Measurements from ENCODE around the gene CNOT4. TPM values are rescaled to one million over a fixed set of nuclear protein-coding genes. Genes with fewer than 3 reads are reported as not detected.

Gene CNOT4
- total RNA-seq, 1 experiment from 2014 or later = 14.6 TPM

DNA sequence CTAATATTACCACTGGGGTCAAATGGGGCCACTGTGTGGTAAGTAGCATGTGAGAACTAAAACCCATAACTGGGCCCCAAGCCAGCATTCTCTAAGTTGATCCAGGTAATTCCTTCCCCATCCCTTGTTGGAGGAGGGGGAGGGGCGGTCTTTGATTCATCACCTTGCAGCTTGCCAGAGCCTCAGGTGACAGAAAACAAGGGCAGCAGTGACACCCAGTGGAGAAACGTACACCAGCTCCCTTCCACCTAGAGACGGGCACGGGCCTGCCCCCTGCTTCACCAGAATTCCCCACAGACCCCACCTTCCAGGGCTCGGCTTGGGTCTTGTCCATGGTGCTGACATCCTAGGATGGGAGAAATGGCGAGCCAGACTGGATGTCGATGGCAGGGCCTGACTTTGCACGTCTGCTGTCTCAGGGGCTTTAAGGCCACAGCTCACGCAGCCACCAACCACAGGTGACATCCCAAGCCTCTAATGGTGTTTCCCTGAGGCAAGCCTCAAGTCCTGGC lies 174.2 kb downstream of the CNOT4 start (continued):
- no peak for TF ChIP-seq KAT7 (CRISPR knock-in tag; IDR thresholded peaks at IDR 0.05; ENCODE audit: borderline replicate concordance)
- TF ChIP-seq TP53 (CRISPR knock-in tag; IDR thresholded peaks at IDR 0.05) = peak; percentile 78; the same call in 1 of the 2 replicates
- peak; percentile 71; the same call in 1 of the 2 replicates for TF ChIP-seq CBFB (CRISPR knock-in tag; IDR thresholded peaks at IDR 0.05; ENCODE audit: low read depth)
- 0 out of 2 replicates have a peak, but pooled peaks have one; percentile 61 for TF ChIP-seq ZNF317 (CRISPR knock-in tag; IDR thresholded peaks at IDR 0.05; ENCODE audit: borderline replicate concordance, low read depth)
- TF ChIP-seq, protein P1, sequence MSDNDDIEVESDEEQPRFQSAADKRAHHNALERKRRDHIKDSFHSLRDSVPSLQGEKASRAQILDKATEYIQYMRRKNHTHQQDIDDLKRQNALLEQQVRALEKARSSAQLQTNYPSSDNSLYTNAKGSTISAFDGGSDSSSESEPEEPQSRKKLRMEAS (CRISPR knock-in tag; IDR thresholded peaks at IDR 0.05) = peak; percentile 77
- no peak for TF ChIP-seq ELF4 (CRISPR knock-in tag; IDR thresholded peaks at IDR 0.05; ENCODE audit: low read depth)
- 0 out of 2 replicates have a peak, but pooled peaks have one; percentile 79 for TF ChIP-seq ATF1 (CRISPR knock-in tag; IDR thresholded peaks at IDR 0.05)
- TF ChIP-seq, protein P2, sequence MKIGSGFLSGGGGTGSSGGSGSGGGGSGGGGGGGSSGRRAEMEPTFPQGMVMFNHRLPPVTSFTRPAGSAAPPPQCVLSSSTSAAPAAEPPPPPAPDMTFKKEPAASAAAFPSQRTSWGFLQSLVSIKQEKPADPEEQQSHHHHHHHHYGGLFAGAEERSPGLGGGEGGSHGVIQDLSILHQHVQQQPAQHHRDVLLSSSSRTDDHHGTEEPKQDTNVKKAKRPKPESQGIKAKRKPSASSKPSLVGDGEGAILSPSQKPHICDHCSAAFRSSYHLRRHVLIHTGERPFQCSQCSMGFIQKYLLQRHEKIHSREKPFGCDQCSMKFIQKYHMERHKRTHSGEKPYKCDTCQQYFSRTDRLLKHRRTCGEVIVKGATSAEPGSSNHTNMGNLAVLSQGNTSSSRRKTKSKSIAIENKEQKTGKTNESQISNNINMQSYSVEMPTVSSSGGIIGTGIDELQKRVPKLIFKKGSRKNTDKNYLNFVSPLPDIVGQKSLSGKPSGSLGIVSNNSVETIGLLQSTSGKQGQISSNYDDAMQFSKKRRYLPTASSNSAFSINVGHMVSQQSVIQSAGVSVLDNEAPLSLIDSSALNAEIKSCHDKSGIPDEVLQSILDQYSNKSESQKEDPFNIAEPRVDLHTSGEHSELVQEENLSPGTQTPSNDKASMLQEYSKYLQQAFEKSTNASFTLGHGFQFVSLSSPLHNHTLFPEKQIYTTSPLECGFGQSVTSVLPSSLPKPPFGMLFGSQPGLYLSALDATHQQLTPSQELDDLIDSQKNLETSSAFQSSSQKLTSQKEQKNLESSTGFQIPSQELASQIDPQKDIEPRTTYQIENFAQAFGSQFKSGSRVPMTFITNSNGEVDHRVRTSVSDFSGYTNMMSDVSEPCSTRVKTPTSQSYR (CRISPR knock-in tag; IDR thresholded peaks at IDR 0.05) = peak; percentile 95
- TF ChIP-seq RORB (CRISPR knock-in tag; IDR thresholded peaks at IDR 0.05) = no peak
- TF ChIP-seq, protein P3, sequence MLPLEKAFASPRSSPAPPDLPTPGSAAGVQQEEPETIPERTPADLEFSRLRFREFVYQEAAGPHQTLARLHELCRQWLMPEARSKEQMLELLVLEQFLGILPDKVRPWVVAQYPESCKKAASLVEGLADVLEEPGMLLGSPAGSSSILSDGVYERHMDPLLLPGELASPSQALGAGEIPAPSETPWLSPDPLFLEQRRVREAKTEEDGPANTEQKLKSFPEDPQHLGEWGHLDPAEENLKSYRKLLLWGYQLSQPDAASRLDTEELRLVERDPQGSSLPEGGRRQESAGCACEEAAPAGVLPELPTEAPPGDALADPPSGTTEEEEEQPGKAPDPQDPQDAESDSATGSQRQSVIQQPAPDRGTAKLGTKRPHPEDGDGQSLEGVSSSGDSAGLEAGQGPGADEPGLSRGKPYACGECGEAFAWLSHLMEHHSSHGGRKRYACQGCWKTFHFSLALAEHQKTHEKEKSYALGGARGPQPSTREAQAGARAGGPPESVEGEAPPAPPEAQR (CRISPR knock-in tag; IDR thresholded peaks at IDR 0.05) = no peak
- TF ChIP-seq, protein P4, sequence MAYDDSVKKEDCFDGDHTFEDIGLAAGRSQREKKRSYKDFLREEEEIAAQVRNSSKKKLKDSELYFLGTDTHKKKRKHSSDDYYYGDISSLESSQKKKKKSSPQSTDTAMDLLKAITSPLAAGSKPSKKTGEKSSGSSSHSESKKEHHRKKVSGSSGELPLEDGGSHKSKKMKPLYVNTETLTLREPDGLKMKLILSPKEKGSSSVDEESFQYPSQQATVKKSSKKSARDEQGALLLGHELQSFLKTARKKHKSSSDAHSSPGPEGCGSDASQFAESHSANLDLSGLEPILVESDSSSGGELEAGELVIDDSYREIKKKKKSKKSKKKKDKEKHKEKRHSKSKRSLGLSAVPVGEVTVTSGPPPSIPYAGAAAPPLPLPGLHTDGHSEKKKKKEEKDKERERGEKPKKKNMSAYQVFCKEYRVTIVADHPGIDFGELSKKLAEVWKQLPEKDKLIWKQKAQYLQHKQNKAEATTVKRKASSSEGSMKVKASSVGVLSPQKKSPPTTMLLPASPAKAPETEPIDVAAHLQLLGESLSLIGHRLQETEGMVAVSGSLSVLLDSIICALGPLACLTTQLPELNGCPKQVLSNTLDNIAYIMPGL (CRISPR knock-in tag; IDR thresholded peaks at IDR 0.05) = peak; percentile 72; the same call in 1 of the 2 replicates
- TF ChIP-seq SMAD3 (CRISPR knock-in tag; IDR thresholded peaks at IDR 0.05; ENCODE audit: borderline replicate concordance) = peak; percentile 97
- TF ChIP-seq, protein P5, sequence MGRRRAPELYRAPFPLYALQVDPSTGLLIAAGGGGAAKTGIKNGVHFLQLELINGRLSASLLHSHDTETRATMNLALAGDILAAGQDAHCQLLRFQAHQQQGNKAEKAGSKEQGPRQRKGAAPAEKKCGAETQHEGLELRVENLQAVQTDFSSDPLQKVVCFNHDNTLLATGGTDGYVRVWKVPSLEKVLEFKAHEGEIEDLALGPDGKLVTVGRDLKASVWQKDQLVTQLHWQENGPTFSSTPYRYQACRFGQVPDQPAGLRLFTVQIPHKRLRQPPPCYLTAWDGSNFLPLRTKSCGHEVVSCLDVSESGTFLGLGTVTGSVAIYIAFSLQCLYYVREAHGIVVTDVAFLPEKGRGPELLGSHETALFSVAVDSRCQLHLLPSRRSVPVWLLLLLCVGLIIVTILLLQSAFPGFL (CRISPR knock-in tag; IDR thresholded peaks at IDR 0.05; ENCODE audit: borderline replicate concordance) = no peak
- TF ChIP-seq, protein P6, sequence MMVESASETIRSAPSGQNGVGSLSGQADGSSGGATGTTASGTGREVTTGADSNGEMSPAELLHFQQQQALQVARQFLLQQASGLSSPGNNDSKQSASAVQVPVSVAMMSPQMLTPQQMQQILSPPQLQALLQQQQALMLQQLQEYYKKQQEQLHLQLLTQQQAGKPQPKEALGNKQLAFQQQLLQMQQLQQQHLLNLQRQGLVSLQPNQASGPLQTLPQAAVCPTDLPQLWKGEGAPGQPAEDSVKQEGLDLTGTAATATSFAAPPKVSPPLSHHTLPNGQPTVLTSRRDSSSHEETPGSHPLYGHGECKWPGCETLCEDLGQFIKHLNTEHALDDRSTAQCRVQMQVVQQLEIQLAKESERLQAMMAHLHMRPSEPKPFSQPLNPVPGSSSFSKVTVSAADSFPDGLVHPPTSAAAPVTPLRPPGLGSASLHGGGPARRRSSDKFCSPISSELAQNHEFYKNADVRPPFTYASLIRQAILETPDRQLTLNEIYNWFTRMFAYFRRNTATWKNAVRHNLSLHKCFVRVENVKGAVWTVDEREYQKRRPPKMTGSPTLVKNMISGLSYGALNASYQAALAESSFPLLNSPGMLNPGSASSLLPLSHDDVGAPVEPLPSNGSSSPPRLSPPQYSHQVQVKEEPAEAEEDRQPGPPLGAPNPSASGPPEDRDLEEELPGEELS (CRISPR knock-in tag; IDR thresholded peaks at IDR 0.05) = peak; percentile 93; the same call in 1 of the 2 replicates
- peak; percentile 75; the same call in 1 of the 2 replicates for TF ChIP-seq ZBTB21 (CRISPR knock-in tag; IDR thresholded peaks at IDR 0.05; ENCODE audit: borderline replicate concordance)
- TF ChIP-seq CREM (CRISPR knock-in tag; IDR thresholded peaks at IDR 0.05) = peak; percentile 88
- peak; percentile 83; the same call in 1 of the 2 replicates for TF ChIP-seq ESRRA (CRISPR knock-in tag; IDR thresholded peaks at IDR 0.05; ENCODE audit: borderline replicate concordance)
- TF ChIP-seq NR2C2 (CRISPR knock-in tag; IDR thresholded peaks at IDR 0.05) = no peak

Measured in WTC11 (cell line).